H1 (cell line): ENCODE data around the gene STPG1. TPM values are rescaled to one million over a fixed set of nuclear protein-coding genes. Genes with fewer than 3 reads are reported as not detected.

ENCODE experiments used
- CTCF ChIA-PET: fragments of 300-600 bp; sonication (Branson Sonifier 250); formaldehyde crosslinking; loops from one replicate; lab custom pipeline; 2021; ENCODE audit not compliant: partially characterized antibody; lab: Charles Lee
- POLR2A ChIA-PET: fragments of 300-600 bp; sonication (Branson Sonifier 250); formaldehyde crosslinking; loops from one replicate; lab custom pipeline; 2021; ENCODE audit warnings: inconsistent platforms; ENCODE audit not compliant: partially characterized antibody; lab: Charles Lee
- DNase-seq, 2 experiments: peaks; one replicate each; pipeline versions ENCODE4 v3.0.0 to v3.0.0-alpha.2; 2010 to 2022; ENCODE audit warnings: low spot score in 2 of 2, low read depth in 1 of 2, mixed read lengths in 1 of 2
- FAIRE-seq: peaks from 2 replicates; lab custom pipeline; 2011; peaks lifted over from hg19 to GRCh38; lab: Jason Lieb, UNC
- H2AFZ ChIP-seq: 2 replicates; pipeline ENCODE4 v1.8.1; 2012; ENCODE audit warnings: low read length, inconsistent platforms
- H2AK5ac ChIP-seq: 2 replicates; pipeline ENCODE4 v1.6.1; 2013; ENCODE audit warnings: low read depth, low read length
- H2BK120ac ChIP-seq: replicated peaks from 2 replicates; pipeline ENCODE3; 2013; ENCODE audit warnings: low read depth, low read length, inconsistent platforms
- H2BK12ac ChIP-seq: 2 replicates; pipeline ENCODE4 v1.6.1; 2013; ENCODE audit warnings: low read depth, low read length
- H2BK15ac ChIP-seq: 2 replicates; pipeline ENCODE4 v1.6.1; 2013; ENCODE audit warnings: low read length
- H2BK20ac ChIP-seq: 2 replicates; pipeline ENCODE4 v1.6.1; 2013; ENCODE audit warnings: low read length
- H2BK5ac ChIP-seq: 2 replicates; pipeline ENCODE4 v1.6.1; 2013; ENCODE audit warnings: low read depth, low read length
- H3K14ac ChIP-seq: 2 replicates; pipeline ENCODE4 v1.6.1; 2013; ENCODE audit warnings: inconsistent platforms; ENCODE audit not compliant: insufficient read length
- H3K18ac ChIP-seq: 2 replicates; pipeline ENCODE4 v1.6.1; 2013; ENCODE audit warnings: low read length; ENCODE audit errors: extremely low read depth
- H3K23ac ChIP-seq: 2 replicates; pipeline ENCODE4 v1.6.1; 2013; ENCODE audit warnings: inconsistent platforms; ENCODE audit not compliant: insufficient read length
- H3K23me2 ChIP-seq: 2 replicates; pipeline ENCODE4 v1.6.1; 2013; ENCODE audit warnings: low read depth, low read length
- H3K27ac ChIP-seq: 2 replicates; pipeline ENCODE4 v1.6.1; 2011; ENCODE audit warnings: low read depth, low read length, inconsistent platforms
- H3K27me3 ChIP-seq, 4 experiments: replicated peaks in 1 of 4; 1 replicate in 1 of 4; 2 replicates in 3 of 4; pipeline versions ENCODE4 v1.6.1 to v1.8.1; 2011 to 2013; ENCODE audit warnings: low read length in 3 of 4, mild to moderate bottlenecking in 3 of 4, inconsistent platforms in 2 of 4, mixed read lengths in 2 of 4, moderate library complexity in 1 of 4; ENCODE audit not compliant: control insufficient read depth in 3 of 4, insufficient read depth in 3 of 4; ENCODE audit errors: extremely low read depth in 1 of 4
- H3K36me3 ChIP-seq, 4 experiments: 2 replicates each; pipeline versions ENCODE4 v1.6.1 to v1.8.1; 2011 to 2013; ENCODE audit warnings: mild to moderate bottlenecking in 4 of 4, low read length in 3 of 4, moderate library complexity in 2 of 4, control low read depth in 1 of 4, inconsistent platforms in 1 of 4; ENCODE audit not compliant: insufficient read depth in 4 of 4, control insufficient read depth in 2 of 4
- H3K4ac ChIP-seq: replicated peaks from 2 replicates; pipeline ENCODE3; 2013; ENCODE audit warnings: low read length, low read depth, mixed read lengths, inconsistent platforms; ENCODE audit not compliant: insufficient read length
- H3K4me1 ChIP-seq, 4 experiments: replicated peaks in 1 of 4; 1 replicate in 1 of 4; 2 replicates in 3 of 4; pipeline versions ENCODE4 v1.6.1 to v1.8.1; 2011 to 2013; ENCODE audit warnings: low read length in 3 of 4, inconsistent platforms in 2 of 4, mixed read lengths in 1 of 4; ENCODE audit not compliant: insufficient read depth in 4 of 4, control insufficient read depth in 3 of 4
- H3K4me2 ChIP-seq, 2 experiments: 2 replicates each; pipeline versions ENCODE4 v1.6.1 to v1.8.1; 2011 to 2013; ENCODE audit warnings: low read depth in 2 of 2, low read length in 2 of 2, control low read depth in 1 of 2, inconsistent platforms in 1 of 2, mild to moderate bottlenecking in 1 of 2; ENCODE audit not compliant: insufficient read depth in 1 of 2
- H3K4me3 ChIP-seq, 4 experiments: fragments of 200-600, 300-600 bp in 1 of 4; sonication (generic), shearing (Covaris generic), sonication (Bioruptor Twin) in 1 of 4; 2 replicates each; pipeline versions ENCODE4 v1.5.1 to v1.8.1; 2011 to 2016; ENCODE audit warnings: low read length in 4 of 4, low read depth in 3 of 4, control low read depth in 2 of 4, inconsistent platforms in 2 of 4, mild to moderate bottlenecking in 2 of 4, mixed read lengths in 1 of 4, moderate library complexity in 1 of 4; ENCODE audit not compliant: insufficient read depth in 2 of 4; ENCODE audit errors: extremely low read depth in 1 of 4
- H3K56ac ChIP-seq: replicated peaks from 2 replicates; pipeline ENCODE3; 2013; ENCODE audit warnings: low read depth, mild to moderate bottlenecking, mixed read lengths, low read length, inconsistent platforms; ENCODE audit not compliant: insufficient read length
- H3K79me1 ChIP-seq: 2 replicates; pipeline ENCODE4 v1.6.1; 2013; ENCODE audit warnings: low read depth, low read length, control low read depth
- H3K79me2 ChIP-seq, 2 experiments: 2 replicates each; pipeline versions ENCODE4 v1.6.1 to v1.8.1; 2012 to 2013; ENCODE audit warnings: low read length in 2 of 2, mild to moderate bottlenecking in 2 of 2, inconsistent platforms in 1 of 2; ENCODE audit not compliant: insufficient read depth in 2 of 2, control insufficient read depth in 1 of 2
- H3K9ac ChIP-seq, 4 experiments: replicated peaks in 1 of 4; 1 replicate in 1 of 4; 2 replicates in 3 of 4; pipeline versions ENCODE4 v1.6.1 to v1.8.1; 2011 to 2013; ENCODE audit warnings: low read depth in 3 of 4, low read length in 3 of 4, control low read depth in 2 of 4, mild to moderate bottlenecking in 2 of 4, moderate library complexity in 2 of 4, inconsistent platforms in 1 of 4; ENCODE audit errors: extremely low read depth in 1 of 4
- H3K9me3 ChIP-seq, 2 experiments: 2 replicates each; pipeline versions ENCODE4 v1.6.1 to v1.8.1; 2012 to 2013; ENCODE audit warnings: mild to moderate bottlenecking in 2 of 2, moderate library complexity in 2 of 2, control low read depth in 1 of 2, inconsistent platforms in 1 of 2, low read depth in 1 of 2, low read length in 1 of 2, mixed read lengths in 1 of 2; ENCODE audit not compliant: insufficient read depth in 2 of 2
- H4K20me1 ChIP-seq, 2 experiments: replicated peaks in 1 of 2; 2 replicates each; pipeline versions ENCODE3 to v1.8.1; 2011 to 2013; ENCODE audit warnings: inconsistent platforms in 2 of 2, low read length in 2 of 2, mild to moderate bottlenecking in 1 of 2; ENCODE audit not compliant: insufficient read depth in 2 of 2, control insufficient read depth in 1 of 2
- H4K5ac ChIP-seq: 2 replicates; pipeline ENCODE4 v1.6.1; 2013; ENCODE audit warnings: low read length, low read depth, mixed read lengths, inconsistent platforms; ENCODE audit not compliant: insufficient read length
- H4K8ac ChIP-seq: 2 replicates; pipeline ENCODE4 v1.8.0; 2013; ENCODE audit warnings: mild to moderate bottlenecking, moderate library complexity, low read length, inconsistent platforms; ENCODE audit not compliant: insufficient read depth; ENCODE audit errors: extremely low read depth
- H4K91ac ChIP-seq: replicated peaks from 2 replicates; pipeline ENCODE3; 2013; ENCODE audit warnings: low read length, mixed read lengths, inconsistent platforms; ENCODE audit not compliant: insufficient read length
- CREB1 ChIP-seq: IDR thresholded peaks from 2 replicates; pipeline ENCODE4 v1.6.1; 2012; ENCODE audit warnings: inconsistent platforms
- HDAC2 ChIP-seq, 2 experiments: fragments of 300-600 bp in 1 of 2; sonication (generic) in 1 of 2; IDR thresholded peaks; 2 replicates each; pipeline ENCODE4 v1.6.1; 2011 to 2012; ENCODE audit warnings: low read depth in 2 of 2, low read length in 2 of 2, mild to moderate bottlenecking in 2 of 2, moderate library complexity in 2 of 2, borderline replicate concordance in 1 of 2, inconsistent platforms in 1 of 2
- KDM5A ChIP-seq: fragments of 200-600 bp; IDR thresholded peaks from 2 replicates; pipeline ENCODE4 v1.7.1; 2012; ENCODE audit warnings: mild to moderate bottlenecking, low read length, inconsistent platforms, mixed read lengths
- RBBP5 ChIP-seq: IDR thresholded peaks from 2 replicates; pipeline ENCODE4 v1.7.1; 2012; ENCODE audit warnings: low read depth, mild to moderate bottlenecking, inconsistent platforms, low read length, moderate library complexity, borderline replicate concordance
- RXRA ChIP-seq: IDR thresholded peaks from 2 replicates; pipeline ENCODE4 v1.6.1; 2011; ENCODE audit warnings: low read depth, mild to moderate bottlenecking, low read length, moderate library complexity; ENCODE audit not compliant: insufficient read depth
- SUZ12 ChIP-seq: fragments of 200-600 bp; sonication (generic); IDR thresholded peaks from 2 replicates; pipeline ENCODE4 v1.6.1; 2012; ENCODE audit warnings: mild to moderate bottlenecking, inconsistent platforms, low read length, moderate library complexity, mixed read lengths
- USF2 ChIP-seq: IDR thresholded peaks from 2 replicates; pipeline ENCODE4 v1.6.1; 2011; ENCODE audit warnings: low read length, improper control_type of control experiment
- WGBS, 2 experiments: shearing (Covaris generic) in 1 of 2; methylation state at CpG; one replicate each; pipeline versions ENCODE4 v1.1.6 to v1.1.7; 2013 to 2015; ENCODE audit warnings: low lambda C conversion rate in 2 of 2, mixed read lengths in 2 of 2, inconsistent platforms in 1 of 2, low coverage in 1 of 2, missing lambda C conversion rate in 1 of 2; ENCODE audit not compliant: insufficient replicate concordance in 2 of 2, insufficient coverage in 1 of 2, insufficient read length in 1 of 2; ENCODE audit errors: extremely low coverage in 1 of 2, missing lambda C conversion rate in 1 of 2; 5-methylcytosine and 5-hydroxymethylcytosine counted together
- polyA plus RNA-seq, 7 experiments: library from polyadenylated mRNA; depleted of rRNA in 3 of 7; stranded (reverse) in 5 of 7; unstranded in 2 of 7; fragments of >200 nt in 5 of 7; fragments of 200-250 nt in 2 of 7; gene quantifications; 1 replicate in 5 of 7; 2 replicates in 1 of 7; 4 replicates in 1 of 7; pipeline versions ENCODE4 v1.2.1 to v1.2.3, GENCODE V29; 2011 to 2013; ENCODE audit warnings: missing spikeins in 2 of 7, mixed read lengths in 2 of 7
- total RNA-seq: library from RNA; stranded (reverse); fragmentation: NEBNext Ultra II Directional; extraction: Animal tissue kit (Norgen Biotek cat#: 25700); gene quantifications from 2 replicates; pipeline ENCODE4 v1.2.1, GENCODE V29; 2021

Gene STPG1
- total and polyA plus RNA-seq, 2 of the 8 experiments (the other 6 are each of a cell fraction or from before 2014, with no cell fraction given) = 10.3 to 11.2 TPM

- WGBS, 2 experiments = 76% methylated on average over 3 of the region's 3 CpGs; no CpG with 5 or more reads in 1 of the 2 experiments
- FAIRE-seq (no peak), DNase-seq (no peak)
- ChIA-PET CTCF (interaction anchor here (0.7 to 4.8 kb wide), 10 partner anchors 9 to 226 kb away, joined by 3 to 22 read pairs (median 4); partner anchors contain the start of gene NIPAL3), POLR2A (interaction anchor here (0.6 kb wide), 1 partner anchor 115 kb away, joined by 3 read pairs; no protein-coding TSS in a partner anchor)
- no peak overlapping the region for H4K91ac ChIP-seq
- H2BK120ac ChIP-seq = no peak overlapping the region
- no peaks in the 10 kb centered on the region for H3K23me2 ChIP-seq
- H3K9me3 ChIP-seq = no peaks in the 10 kb centered on the region
- no peaks in the 10 kb centered on the region for H3K79me2 ChIP-seq
- H3K9ac ChIP-seq = no peak overlapping the region
- H2BK12ac ChIP-seq = no peak overlapping the region
- H2AK5ac ChIP-seq = no peak overlapping the region
- no peak overlapping the region for H3K4ac ChIP-seq
- TF ChIP-seq KDM5A (no peak), USF2 (no peak), RBBP5 (no peak), RXRA (no peak), CREB1 (no peak), SUZ12 (no peak), HDAC2 (IDR thresholded peaks at IDR 0.05; ENCODE audit: borderline replicate concordance in 1 of 2, low read depth in 2 of 2, low read length in 2 of 2) (no peak)
- no peaks in the 10 kb centered on the region; a peak in 2 of 7 replicates for H3K4me1 ChIP-seq
- no peaks in the 10 kb centered on the region for H3K27me3 ChIP-seq
- H3K79me1 ChIP-seq = no peaks in the 10 kb centered on the region
- H2BK20ac ChIP-seq = no peak overlapping the region
- no peak overlapping the region for H3K4me3 ChIP-seq
- no peak overlapping the region for H3K4me2 ChIP-seq
- no peak overlapping the region for H3K27ac ChIP-seq
- H3K36me3 ChIP-seq = no peaks in the 10 kb centered on the region
- no peak overlapping the region for H4K8ac ChIP-seq
- no peak overlapping the region for H2AFZ ChIP-seq
- no peak overlapping the region for H2BK15ac ChIP-seq
- H3K14ac ChIP-seq = no peak overlapping the region
- no peak overlapping the region for H3K56ac ChIP-seq
- H2BK5ac ChIP-seq = no peak overlapping the region
- no peak overlapping the region for H3K18ac ChIP-seq
- no peak overlapping the region for H3K23ac ChIP-seq
- H4K5ac ChIP-seq = no peak overlapping the region
- H4K20me1 ChIP-seq = no peaks in the 10 kb centered on the region
These were observed 11.4 kb upstream of the STPG1 start for GRCh38 chr1:24424990-24425389.
